ENCODE measurements around the gene UBTD1. TPM values are rescaled to one million over a fixed set of nuclear protein-coding genes. Genes with fewer than 3 reads are reported as not detected.
"Not testable (repeated sequence)": the region's sequence is repeated elsewhere in the genome, so short reads cannot be mapped to it uniquely, and the experiment has no call there.

UBTD1 gene
- total RNA-seq = 10 to 100 TPM; 22.6 to 23.7 TPM
- long read RNA-seq, transcript UBTD1-201 (3 exons, 1,706 nt) = major isoform, 25 of 25 reads
- long read RNA-seq, partial matches to known transcripts = 0 of 25 reads
- long read RNA-seq, other reads (novel, unspliced or antisense) = 0 of 25 reads

DNA sequence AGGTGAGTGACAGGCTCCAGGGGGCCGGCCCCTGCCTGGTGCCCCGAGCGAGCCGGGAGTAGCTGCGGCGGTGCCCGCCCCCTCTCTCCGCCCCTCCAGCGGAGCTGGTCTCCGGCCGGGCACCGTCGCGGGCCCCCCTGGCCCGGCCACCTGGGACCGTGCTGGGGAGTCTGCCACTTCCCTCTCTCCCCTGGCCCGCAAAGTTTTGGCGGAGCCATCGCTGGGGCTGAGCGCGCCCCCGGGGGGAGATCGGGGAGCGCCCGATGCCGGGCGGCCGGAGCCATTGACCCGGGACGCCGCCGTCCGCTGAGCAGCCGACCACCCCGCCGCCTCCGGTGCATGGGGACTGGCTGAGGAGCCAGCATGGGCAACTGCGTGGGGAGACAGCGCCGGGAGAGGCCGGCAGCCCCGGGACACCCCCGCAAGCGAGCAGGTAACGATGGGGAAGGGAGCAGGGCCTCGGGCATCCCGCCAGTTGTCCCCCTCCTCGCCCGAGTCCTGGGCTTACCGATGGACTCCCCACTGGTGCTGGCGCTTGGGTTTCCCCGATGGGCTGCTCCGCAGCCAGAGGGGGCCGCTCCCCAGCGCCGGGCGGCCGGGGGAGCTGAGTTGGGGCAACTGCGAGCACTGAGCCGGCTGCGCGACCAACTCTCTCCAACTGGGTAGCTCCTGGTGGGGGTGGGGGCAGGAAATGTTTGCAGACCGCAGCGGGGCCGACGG is at the start of gene UBTD1:
UBTD1 (plus strand) TSS at position 84 of the 720 bp plus-strand sequence; CDS start at position 364, 280 bp downstream.
- DNase-seq (peak; percentile 70), ATAC-seq (peak; percentile 20 to 23)
- intact Hi-C loops (cut with DNase I) = loop anchor here in 1 of 2 donors (10.0 kb wide), 1 partner anchor 46 kb away; no protein-coding TSS in a partner anchor

GRCh38 chr10:97450828-97451227 is 47.9 kb upstream of the UBTD1 start:
- no peak for DNase-seq
- no peak for ATAC-seq
- intact Hi-C loops (cut with DNase I) = loop anchor here in 1 of 2 donors (10.0 kb wide), 1 partner anchor 164 kb away; no protein-coding TSS in a partner anchor

DNA sequence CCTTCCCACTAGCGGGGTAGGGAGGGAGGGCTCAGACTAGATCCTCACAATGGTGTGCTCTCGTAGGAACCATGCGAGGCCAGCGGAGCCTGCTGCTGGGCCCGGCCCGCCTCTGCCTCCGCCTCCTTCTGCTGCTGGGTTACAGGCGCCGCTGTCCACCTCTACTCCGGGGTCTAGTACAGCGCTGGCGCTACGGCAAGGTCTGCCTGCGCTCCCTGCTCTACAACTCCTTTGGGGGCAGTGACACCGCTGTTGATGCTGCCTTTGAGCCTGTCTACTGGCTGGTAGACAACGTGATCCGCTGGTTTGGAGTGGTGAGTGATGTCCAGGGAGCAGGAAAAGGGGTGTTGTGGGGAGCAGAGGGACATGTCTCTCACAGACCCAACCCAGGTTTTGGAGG is 47.1 kb upstream of the UBTD1 start:
- ATAC-seq = no peak
- intact Hi-C loops (cut with DNase I) = loop anchor here in 1 of 2 donors (10.0 kb wide), 1 partner anchor 163 kb away; no protein-coding TSS in a partner anchor
- no peak for DNase-seq

- DNase-seq (no peak), ATAC-seq (no peak)
- intact Hi-C loops (cut with DNase I) = loop anchor here in 1 of 2 donors (10.0 kb wide), 1 partner anchor 162 kb away; no protein-coding TSS in a partner anchor
Observed at GRCh38 chr10:97452352-97452751, 46.4 kb upstream of the UBTD1 start.

GRCh38 chr10:97454330-97455036 is 44.2 kb upstream of the UBTD1 start:
- intact Hi-C loops (cut with DNase I) = loop anchor here in 1 of 2 donors (10.0 kb wide), 1 partner anchor 160 kb away; no protein-coding TSS in a partner anchor
- DNase-seq (peak; percentile 37), ATAC-seq (peak; percentile 37 to 85)

- DNase-seq (no peak), ATAC-seq (no peak)
- intact Hi-C loops (cut with DNase I) = loop anchor here in 1 of 2 donors (10.0 kb wide), 1 partner anchor 159 kb away; no protein-coding TSS in a partner anchor
Observed at GRCh38 chr10:97456034-97456685, 42.6 kb upstream of the UBTD1 start.

- DNase-seq = no peak
- intact Hi-C loops (cut with DNase I) = loop anchor here in 1 of 2 donors (10.0 kb wide), 1 partner anchor 158 kb away; no protein-coding TSS in a partner anchor
- no peak for ATAC-seq
Observed at GRCh38 chr10:97456686-97457065, 42.0 kb upstream of the UBTD1 start.

- intact Hi-C loops (cut with DNase I) = loop anchor here in 1 of 2 donors (10.0 kb wide), 1 partner anchor 156 kb away; no protein-coding TSS in a partner anchor
- ATAC-seq = no peak
- no peak for DNase-seq
Observed at GRCh38 chr10:97459111-97459510, 39.6 kb upstream of the UBTD1 start.

GRCh38 chr10:97459933-97460332 is 38.8 kb upstream of the UBTD1 start:
- ATAC-seq (no peak), DNase-seq (no peak)
- intact Hi-C loops (cut with DNase I) = loop anchor here (5.0 to 10.0 kb wide), 2 partner anchors 82 to 155 kb away; no protein-coding TSS in a partner anchor

- ATAC-seq = no peak
- intact Hi-C loops (cut with DNase I) = loop anchor here in 1 of 2 donors (5.0 to 10.0 kb wide), 2 partner anchors 80 to 152 kb away; no protein-coding TSS in a partner anchor
- no peak for DNase-seq
Observed at GRCh38 chr10:97462309-97462708, 36.4 kb upstream of the UBTD1 start.

GRCh38 chr10:97463363-97464132 is 35.2 kb upstream of the UBTD1 start:
- intact Hi-C loops (cut with DNase I) = loop anchor here in 1 of 2 donors (5.0 to 10.0 kb wide), 2 partner anchors 79 to 151 kb away; no protein-coding TSS in a partner anchor
- ATAC-seq (peak; percentile 39 to 60), DNase-seq (no peak)

GRCh38 chr10:97464226-97464625 is 34.5 kb upstream of the UBTD1 start:
- ATAC-seq (no peak), DNase-seq (no peak)
- intact Hi-C loops (cut with DNase I) = loop anchor here in 1 of 2 donors (5.0 to 10.0 kb wide), 2 partner anchors 78 to 151 kb away; no protein-coding TSS in a partner anchor

DNA sequence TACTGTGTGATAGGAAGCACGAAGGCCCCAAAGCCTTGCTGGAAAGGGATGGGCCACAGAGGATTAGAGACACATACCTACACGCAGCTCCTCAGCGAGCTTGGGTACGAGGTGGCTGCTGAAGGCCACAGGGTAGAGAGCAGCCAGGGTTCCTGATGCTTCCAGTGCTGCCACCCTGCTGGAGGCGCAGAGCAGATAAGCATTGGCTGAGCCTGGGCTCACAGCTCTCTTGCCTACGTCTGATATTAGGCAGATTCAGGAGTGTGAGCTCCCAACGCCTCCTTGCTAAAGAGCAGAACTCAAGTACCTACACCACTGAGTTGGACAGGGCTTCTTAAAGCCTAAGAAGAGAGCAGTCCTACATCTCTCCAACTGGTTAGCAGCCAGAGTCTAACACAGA is 32.7 kb upstream of the UBTD1 start:
- intact Hi-C loops (cut with DNase I) = loop anchor here (5.0 to 10.0 kb wide), 3 partner anchors 86 to 149 kb away; no protein-coding TSS in a partner anchor
- DNase-seq (no peak), ATAC-seq (no peak)

DNA sequence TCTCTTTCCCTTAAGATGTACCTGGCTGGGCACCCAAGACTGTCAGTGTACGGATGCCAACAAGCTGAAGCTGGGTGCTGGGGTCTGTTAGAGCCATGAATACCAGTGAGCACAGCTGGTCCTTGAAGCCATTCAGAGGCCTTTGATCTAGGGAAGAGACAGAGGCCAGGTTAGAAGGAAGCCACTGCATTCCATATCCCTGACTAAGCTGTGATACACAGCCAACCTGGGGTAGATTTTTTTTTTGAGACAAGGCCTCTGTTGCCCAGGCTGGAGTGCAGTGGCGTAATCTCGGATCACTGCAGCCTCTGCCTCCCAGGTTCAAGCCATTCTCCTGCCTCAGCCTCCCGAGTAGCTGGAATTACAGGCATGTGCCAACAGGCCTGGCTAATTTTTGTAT is 32.0 kb upstream of the UBTD1 start:
- intact Hi-C loops (cut with DNase I) = loop anchor here (5.0 to 10.0 kb wide), 3 partner anchors 86 to 148 kb away; no protein-coding TSS in a partner anchor
- DNase-seq (no peak), ATAC-seq (no peak)

DNA sequence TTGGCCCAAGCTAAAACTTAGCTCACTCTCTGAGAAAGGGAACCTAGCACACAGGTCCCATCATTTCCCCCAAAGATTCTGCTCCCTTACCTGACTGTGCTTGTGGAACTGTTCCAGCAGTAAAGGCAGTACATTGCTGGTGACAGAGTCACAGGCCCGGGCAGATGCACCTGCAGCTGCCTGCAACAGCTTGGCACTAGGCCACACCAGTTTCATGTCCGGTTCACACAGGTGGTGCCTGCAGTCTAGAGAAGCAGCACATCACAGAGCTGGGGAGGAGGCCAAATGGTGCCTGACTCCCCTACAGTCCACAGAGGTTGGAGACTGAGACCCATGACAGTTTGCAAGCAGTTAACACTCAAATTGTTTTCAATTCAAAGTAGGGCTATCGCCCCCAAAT is 30.6 kb upstream of the UBTD1 start:
- ATAC-seq = no peak
- intact Hi-C loops (cut with DNase I) = loop anchor here (5.0 to 10.0 kb wide), 3 partner anchors 84 to 147 kb away; no protein-coding TSS in a partner anchor

GRCh38 chr10:97468781-97469180 is 29.9 kb upstream of the UBTD1 start:
- not testable (repeated sequence) for ATAC-seq, DNase-seq
- intact Hi-C loops (cut with DNase I) = loop anchor here (5.0 to 10.0 kb wide), 3 partner anchors 84 to 146 kb away; no protein-coding TSS in a partner anchor

More for the DNA sequence above, 30.6 kb upstream of the UBTD1 start:
- no peak for DNase-seq

- ATAC-seq (no peak), DNase-seq (no peak)
- intact Hi-C loops (cut with DNase I) = no loop called here
Observed at GRCh38 chr10:97474918-97475317, 23.8 kb upstream of the UBTD1 start.
